ENCODE data around the gene SLC6A3.

The SLC6A3 gene

DNA sequence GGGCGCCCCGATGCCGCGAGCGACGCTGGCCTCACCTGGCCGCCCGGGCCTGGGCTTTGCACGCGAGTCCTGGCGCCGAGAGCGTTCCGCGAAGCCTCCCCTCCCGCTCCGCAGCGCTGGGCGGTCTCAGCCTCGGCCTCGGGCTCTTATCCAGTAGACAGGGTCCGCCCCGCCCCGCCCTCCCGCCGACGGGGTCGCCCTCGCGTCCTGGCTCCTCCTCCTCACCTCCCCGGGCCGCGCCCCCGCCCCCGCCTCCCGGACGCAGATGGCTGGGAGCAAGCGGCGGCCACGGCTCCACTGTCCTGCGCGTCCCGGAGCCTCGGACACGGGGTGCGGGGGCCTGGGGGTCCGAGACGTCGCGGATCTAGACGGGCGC, at the start of gene SLC6A3:
Gene SLC6A3, minus strand, starts transcription at position 128 of the 376 bp plus-strand sequence. CDS start 2,243 bp downstream, outside the sequence.
- peak; percentile 48 for DNase-seq

DNA sequence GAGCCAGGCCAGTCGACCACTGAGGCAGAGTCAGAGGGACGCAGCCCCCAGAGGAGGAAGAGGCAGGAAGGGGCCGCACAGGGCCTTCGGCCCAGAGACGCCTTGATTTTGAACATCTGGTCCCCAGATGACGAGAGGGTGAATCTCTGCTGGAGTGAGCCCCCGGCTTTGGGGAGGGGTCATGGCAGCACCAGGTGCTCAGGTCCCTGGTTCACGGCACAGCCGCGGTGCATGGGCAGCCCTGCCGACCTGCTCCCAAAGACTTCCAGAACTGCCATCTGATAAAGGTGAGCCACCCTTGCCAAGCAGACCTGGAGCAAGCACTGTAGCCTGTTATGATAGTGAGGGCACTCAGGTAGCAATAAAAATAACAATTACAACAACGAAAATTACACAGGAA, 48.7 kb upstream of the SLC6A3 start:
- no peak for DNase-seq

- DNase-seq: no peak
Measured at GRCh38 chr5:1493413-1493812, 48.2 kb upstream of the SLC6A3 start.

DNA sequence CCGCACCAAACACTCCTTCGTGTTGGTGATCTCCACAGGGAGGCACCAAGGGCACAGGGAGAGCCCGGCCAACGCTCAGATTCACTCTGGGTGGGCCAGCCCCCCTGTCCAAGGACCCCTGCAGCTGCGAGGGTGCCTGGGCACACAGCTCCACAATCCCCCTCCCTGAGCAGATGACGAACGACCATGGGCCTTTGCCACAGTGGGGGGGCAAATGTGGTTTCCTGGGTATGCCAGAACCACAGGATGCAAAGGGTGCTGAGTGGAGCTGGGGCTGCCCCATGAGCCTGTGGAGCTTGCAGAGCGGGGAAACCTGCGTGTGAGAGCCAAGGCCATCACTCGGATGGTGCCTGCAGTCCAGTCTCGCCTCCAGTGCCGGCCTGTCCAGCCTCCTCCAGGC, 47.5 kb upstream of the SLC6A3 start:
- DNase-seq: no peak

DNA sequence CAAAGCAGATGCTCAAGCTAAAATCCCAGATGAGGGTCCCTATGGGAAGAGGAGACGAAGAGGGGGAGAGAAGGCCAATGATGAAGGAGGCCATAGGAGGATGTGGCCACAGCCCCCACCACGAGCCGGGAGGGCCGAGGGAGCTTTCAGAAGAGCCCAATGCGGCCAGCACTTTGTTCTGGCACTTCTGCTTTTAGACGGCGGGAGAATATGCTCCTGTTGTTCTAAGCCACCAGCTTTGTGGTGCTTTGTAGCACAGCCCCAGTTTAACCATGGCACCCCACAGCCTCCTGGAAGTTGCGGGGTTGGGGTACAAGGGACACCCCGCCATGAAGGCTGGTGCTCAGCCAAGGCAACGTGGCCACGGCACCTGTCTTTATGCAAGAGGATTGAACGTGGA, 45.1 kb upstream of the SLC6A3 start:
- no peak for DNase-seq

- no peak for DNase-seq
Measured at GRCh38 chr5:1489754-1490153, 44.5 kb upstream of the SLC6A3 start.

DNA sequence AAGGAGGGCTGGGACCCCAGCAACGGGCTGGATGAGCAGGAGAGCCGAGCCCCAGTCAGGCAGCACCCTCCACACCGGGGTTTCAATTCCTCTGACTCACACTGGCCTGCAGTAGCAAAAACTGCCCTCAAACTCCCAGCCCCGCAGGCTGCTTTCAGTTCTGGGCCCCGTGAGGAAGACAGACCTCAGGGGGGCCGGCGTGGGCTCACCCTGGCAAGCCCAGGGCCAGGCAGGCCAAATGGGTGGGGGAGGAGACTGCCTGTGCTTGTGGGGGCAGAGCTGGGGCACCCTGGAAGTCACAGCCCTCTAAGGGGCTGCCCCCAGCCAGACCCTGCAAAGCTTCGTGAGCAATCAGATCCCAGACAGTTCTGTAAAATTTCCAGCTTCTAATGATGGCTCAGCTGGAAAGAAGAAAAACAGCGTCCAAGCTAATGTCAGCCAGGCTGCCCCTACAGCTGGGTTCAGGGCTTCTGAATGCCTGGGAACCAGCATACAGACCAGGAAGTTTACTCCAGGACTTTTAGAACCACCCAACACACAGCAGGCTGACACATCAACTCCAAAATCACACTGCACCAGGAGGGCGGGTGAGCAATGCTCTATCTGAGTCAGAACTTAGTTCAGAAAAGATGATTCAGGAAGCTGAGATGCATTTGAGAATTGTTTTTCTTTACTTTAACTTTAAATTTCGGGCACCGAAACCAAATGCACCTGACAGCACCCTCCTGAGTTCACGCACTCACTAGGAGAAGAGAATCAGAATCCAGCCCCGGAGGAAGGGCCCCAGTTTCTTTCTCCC, 43.8 kb upstream of the SLC6A3 start:
- DNase-seq: no peak

DNA sequence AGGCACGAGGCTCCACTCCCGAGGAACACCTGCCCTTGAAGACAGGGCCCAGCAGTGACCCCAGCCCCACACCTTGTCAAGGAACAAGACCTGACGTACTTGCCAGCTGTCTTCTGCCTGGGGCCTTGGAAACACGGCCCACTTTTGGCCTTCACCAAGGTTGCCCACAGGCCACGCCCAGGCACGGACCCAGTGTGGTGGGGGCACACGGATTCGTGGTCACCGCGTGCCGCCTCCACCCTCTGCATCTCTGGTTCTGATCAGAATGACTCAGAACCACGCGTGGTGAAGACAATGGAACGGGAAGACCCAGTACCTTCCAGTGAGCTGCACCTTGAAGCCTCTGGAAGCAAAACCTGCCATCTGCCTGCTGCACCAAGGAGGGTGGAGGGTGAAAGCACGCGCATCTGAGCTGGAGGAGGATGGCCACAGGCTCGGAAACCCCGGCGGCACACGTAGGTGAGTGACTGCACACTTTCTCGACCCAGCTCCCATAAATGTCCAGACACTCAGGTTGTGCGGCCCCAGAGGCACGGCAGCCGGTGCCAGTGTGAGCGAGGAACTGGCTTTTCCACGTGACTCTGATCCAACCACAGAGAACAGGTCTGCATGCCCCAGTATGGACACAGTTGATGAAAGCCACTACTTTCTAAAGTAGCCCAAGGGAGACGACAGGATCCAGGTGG, 42.0 kb upstream of the SLC6A3 start:
- DNase-seq: no peak

DNA sequence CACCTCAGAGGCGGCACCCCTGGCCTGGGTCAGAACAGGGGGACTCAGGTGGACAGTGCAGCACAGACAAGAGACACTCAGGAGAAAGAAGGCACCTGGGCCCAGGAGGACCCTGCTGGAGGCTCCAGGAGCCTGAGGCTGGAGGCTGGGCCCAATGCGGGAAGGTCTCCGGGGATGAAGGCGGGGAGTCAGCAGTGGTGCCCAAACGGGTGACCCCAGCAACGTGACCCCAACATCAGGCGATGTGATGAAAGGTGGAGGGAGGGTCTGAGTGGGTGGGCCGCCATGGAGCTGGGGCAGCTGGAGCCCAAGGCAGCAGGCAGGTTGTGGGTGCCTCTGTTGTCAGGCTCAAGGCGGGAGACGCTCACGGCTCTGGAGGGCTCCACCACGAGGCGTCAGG, 41.0 kb upstream of the SLC6A3 start:
- DNase-seq: no peak

- no peak for DNase-seq
Measured at GRCh38 chr5:1485579-1486118, 40.4 kb upstream of the SLC6A3 start.

- DNase-seq: no peak
Measured at GRCh38 chr5:1484730-1485578, 39.7 kb upstream of the SLC6A3 start.

DNA sequence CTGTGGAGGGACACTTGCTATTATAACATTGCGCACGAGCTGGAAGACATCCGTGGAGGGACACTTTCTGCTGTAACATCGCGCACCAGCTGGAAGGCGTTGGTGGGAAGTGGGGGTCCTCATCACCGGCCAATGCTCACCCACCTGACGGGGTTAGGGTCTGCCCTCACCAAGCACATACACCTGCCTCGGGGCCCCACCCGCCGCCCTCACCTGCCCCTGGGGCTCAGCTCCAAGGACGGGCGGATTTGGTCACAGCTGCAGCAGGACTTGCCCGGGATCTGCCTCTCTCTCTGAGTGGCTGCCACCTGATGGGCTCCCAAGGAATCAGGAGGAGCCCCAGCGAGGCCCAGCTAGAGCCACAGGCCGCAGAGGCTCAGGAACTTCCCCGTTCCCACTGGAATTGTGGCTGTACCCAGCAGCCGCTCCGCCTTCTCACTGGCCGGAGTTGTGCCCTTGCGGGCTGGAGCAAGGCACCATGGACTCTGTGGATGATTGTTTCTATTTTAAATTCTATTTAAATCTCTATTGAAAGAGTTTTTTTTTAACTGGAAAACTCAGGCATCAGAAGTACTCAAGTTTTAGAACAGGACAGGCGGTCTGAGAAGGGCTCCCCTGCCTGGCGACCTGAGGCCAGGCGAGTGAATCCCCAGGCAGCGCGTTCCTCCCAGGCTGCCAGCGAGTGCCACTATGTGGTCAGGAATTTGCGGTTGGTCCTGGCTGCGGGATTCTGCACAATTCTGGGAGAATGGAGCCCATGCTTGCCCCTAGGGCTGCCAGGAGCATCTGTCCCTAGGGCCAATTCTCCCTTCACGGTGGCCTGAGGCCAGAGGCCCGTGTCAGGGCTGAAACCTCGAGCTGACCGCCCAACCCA, 38.9 kb upstream of the SLC6A3 start:
- no peak for DNase-seq

GRCh38 chr5:1483064-1483463, 37.8 kb upstream of the SLC6A3 start:
- DNase-seq: no peak

DNA sequence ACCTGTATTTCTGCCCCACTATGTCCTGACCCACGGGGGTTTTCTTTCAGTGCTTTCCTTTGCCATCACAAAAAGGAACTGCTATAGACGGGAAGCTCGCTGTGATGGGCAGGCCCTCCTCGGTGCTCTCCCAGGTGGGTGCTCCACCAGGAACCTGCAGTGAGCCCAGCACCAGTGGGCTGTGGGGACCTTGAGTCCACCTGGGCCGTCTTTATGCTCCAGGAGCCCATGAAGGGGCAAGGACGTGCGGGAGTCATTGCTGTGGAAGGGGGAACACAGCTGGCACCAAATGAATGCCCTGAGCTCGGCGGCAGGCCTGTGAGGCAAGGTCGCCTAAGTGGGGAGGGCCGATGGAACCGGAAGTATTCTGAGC, 36.7 kb upstream of the SLC6A3 start:
- no peak for DNase-seq

DNA sequence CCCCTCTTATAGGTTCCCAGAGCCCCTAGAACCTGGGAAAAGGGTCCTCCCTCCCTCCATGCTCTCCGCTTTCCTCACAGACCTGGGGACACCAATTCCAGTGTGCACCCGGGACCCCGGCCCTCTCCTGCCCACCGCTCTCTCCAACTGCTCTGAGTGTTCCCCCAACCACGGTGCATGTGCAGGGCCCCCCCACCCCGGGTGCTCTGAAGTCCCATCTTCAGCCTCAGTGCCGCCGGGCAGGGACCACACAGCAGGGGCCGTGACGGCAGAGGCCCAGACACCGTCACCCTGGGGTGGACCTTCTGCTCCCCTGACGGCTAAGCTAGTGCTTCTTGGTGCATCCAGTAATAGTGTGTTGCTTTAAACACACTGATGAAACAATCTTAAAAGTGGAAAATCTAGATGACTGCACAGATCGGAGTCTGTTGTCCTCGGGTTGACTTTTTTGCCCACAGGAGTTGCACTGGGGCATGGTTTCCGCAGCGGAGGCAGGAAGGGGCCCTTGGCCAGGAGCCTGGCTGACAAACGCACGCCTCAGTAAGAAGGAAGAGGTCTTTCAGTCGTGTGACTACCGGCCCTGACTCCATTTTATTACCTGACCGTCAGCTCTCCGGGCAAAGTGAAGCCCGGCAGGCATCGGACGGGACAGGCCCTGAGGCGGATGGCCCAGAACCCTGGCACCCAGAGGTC, 36.2 kb upstream of the SLC6A3 start:
- no peak for DNase-seq

GRCh38 chr5:1480806-1481205, 35.6 kb upstream of the SLC6A3 start:
- DNase-seq: no peak

- no peak for DNase-seq
Measured at GRCh38 chr5:1480217-1480616, 35.0 kb upstream of the SLC6A3 start.

DNA sequence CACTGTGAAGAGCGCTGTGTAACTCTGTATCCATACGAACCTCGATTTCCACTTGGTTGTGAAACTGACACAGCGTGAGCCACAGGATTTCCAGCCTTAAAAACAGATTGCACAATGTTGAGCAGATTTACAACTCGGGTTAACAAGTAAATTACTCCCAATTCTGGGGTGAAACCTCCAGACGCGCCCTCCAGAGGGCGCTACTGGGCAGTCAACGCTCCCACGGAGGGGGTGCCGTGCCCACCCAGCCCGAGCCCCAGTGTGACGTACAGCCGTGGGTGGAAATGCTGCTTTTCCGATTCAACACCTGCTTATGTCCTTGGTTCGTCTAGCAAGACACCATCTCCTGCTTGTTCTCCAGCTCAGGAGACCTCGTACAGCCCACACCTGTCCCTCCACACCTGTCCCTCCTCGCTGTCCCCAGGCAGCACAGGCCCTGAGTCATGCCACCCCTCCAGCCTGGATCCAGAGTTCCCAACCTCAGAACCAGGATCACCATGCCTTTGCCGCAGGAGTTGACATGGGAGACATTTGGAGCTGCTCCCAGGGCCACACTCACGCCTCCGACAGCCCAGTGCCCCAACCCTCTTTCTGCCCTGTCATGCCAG, 34.4 kb upstream of the SLC6A3 start:
- DNase-seq: no peak

DNA sequence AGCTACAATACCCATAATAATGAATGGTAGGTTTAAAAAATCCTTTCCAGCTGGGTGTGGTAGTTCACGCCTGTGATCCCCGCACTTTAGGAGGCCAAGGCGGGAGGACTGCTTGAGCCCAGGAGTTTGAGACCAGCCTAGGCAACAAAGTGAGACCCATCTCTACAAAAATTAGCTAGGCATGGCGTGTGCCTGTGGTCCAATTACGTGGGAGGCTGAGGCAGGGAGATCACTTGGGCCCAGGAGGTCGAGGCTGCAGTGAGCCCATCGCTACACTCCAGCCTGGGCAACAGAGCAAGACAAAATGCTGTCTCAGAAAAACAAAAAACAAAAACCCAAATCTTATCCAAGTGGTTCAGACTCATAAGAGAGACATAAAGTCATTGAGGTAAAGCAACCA, 33.8 kb upstream of the SLC6A3 start:
- DNase-seq: no peak

- no peak for DNase-seq
Measured at GRCh38 chr5:1478271-1479035, 33.2 kb upstream of the SLC6A3 start.

GRCh38 chr5:1477341-1477740, 32.1 kb upstream of the SLC6A3 start:
- no peak for DNase-seq
